Hepatocyte (in vitro differentiated cells): ENCODE data around the gene CALD1. TPM values are rescaled to one million over a fixed set of nuclear protein-coding genes. Genes with fewer than 3 reads are reported as not detected.

Experiments
- DNase-seq: peaks from one replicate; pipeline ENCODE4 v3.0.0-alpha.2; 2016; ENCODE audit warnings: low spot score
- H2AFZ ChIP-seq: fragments of 200-600 bp; sonication (generic); 2 replicates; pipeline ENCODE4 v1.6.0; 2016; ENCODE audit warnings: antibody characterized with exemption, mild to moderate bottlenecking
- H3K27ac ChIP-seq: fragments of 200-600 bp; sonication (generic); 2 replicates; pipeline ENCODE4 v1.5.1; 2016; ENCODE audit warnings: mild to moderate bottlenecking
- H3K27me3 ChIP-seq: fragments of 200-600 bp; sonication (generic); 2 replicates; pipeline ENCODE4 v1.6.1; 2016
- H3K36me3 ChIP-seq: fragments of 200-600 bp; sonication (generic); replicated peaks from 2 replicates; pipeline ENCODE4 v1.5.1; 2016; ENCODE audit warnings: low read depth; ENCODE audit not compliant: insufficient read depth
- H3K4me1 ChIP-seq: fragments of 200-600 bp; sonication (generic); 2 replicates; pipeline ENCODE4 v1.5.1; 2016; ENCODE audit warnings: mild to moderate bottlenecking, moderate library complexity; ENCODE audit not compliant: insufficient read depth
- H3K4me2 ChIP-seq: fragments of 200-600 bp; sonication (generic); 2 replicates; pipeline ENCODE4 v1.6.0; 2016
- H3K4me3 ChIP-seq: fragments of 200-600 bp; sonication (generic); 2 replicates; pipeline ENCODE4 v1.5.1; 2016; ENCODE audit warnings: mild to moderate bottlenecking
- H3K79me2 ChIP-seq: fragments of 200-600 bp; sonication (generic); 2 replicates; pipeline ENCODE4 v1.6.0; 2017; ENCODE audit warnings: mild to moderate bottlenecking
- H3K9me2 ChIP-seq: fragments of 200-600 bp; sonication (generic); replicated peaks from 2 replicates; pipeline ENCODE4 v1.6.0; 2017; ENCODE audit warnings: mild to moderate bottlenecking; ENCODE audit not compliant: insufficient read depth
- H3K9me3 ChIP-seq: fragments of 200-600 bp; sonication (generic); 2 replicates; pipeline ENCODE4 v1.5.1; 2016; ENCODE audit warnings: low read depth, mild to moderate bottlenecking
- H4K20me1 ChIP-seq: fragments of 200-600 bp; sonication (generic); 2 replicates; pipeline ENCODE4 v1.6.0; 2016; ENCODE audit warnings: mild to moderate bottlenecking; ENCODE audit not compliant: insufficient read depth, poor library complexity, severe bottlenecking
- EZH2 ChIP-seq: fragments of 200-600 bp; sonication (generic); IDR thresholded peaks from 2 replicates; pipeline ENCODE4 v1.6.1; 2016; ENCODE audit warnings: antibody characterized with exemption, mild to moderate bottlenecking, borderline replicate concordance
- EZH2phosphoT487 ChIP-seq: fragments of 200-600 bp; sonication (generic); IDR thresholded peaks from one replicate; pipeline ENCODE4 v1.6.1; 2018; ENCODE audit warnings: antibody characterized with exemption, mild to moderate bottlenecking, low read depth, moderate library complexity; ENCODE audit not compliant: unreplicated experiment, severe bottlenecking
- WGBS: methylation state at CpG from one replicate; pipeline ENCODE4 v1.1.6; 2016; ENCODE audit warnings: low lambda C conversion rate; ENCODE audit errors: missing lambda C conversion rate; 5-methylcytosine and 5-hydroxymethylcytosine counted together
- polyA plus RNA-seq: library from polyadenylated mRNA; unstranded; fragments of >200 nt; fragmentation: Nextera tagmentation; extraction: Ambion mirVana; gene quantifications from 2 replicates; pipeline ENCODE4 v1.2.1, GENCODE V29; 2016
- total RNA-seq: library from RNA; depleted of rRNA; stranded (reverse); fragments of >200 nt; gene quantifications from 2 replicates; pipeline ENCODE4 v1.2.3, GENCODE V29; 2014
- TF ChIP-seq, protein P1 (sequence below): fragments of 200-600 bp; sonication (generic); IDR thresholded peaks from 2 replicates; pipeline ENCODE4 v1.5.1; 2016; ENCODE audit warnings: antibody characterized with exemption, mild to moderate bottlenecking; ENCODE audit not compliant: poor library complexity

The CALD1 gene
- total and polyA plus RNA-seq, 2 experiments from 2014 or later: 207 to 333 TPM

GRCh38 chr7:134957005-134957404 lies 177.6 kb downstream of the CALD1 start:
- no peak for TF ChIP-seq EZH2phosphoT487
- TF ChIP-seq, protein P1, sequence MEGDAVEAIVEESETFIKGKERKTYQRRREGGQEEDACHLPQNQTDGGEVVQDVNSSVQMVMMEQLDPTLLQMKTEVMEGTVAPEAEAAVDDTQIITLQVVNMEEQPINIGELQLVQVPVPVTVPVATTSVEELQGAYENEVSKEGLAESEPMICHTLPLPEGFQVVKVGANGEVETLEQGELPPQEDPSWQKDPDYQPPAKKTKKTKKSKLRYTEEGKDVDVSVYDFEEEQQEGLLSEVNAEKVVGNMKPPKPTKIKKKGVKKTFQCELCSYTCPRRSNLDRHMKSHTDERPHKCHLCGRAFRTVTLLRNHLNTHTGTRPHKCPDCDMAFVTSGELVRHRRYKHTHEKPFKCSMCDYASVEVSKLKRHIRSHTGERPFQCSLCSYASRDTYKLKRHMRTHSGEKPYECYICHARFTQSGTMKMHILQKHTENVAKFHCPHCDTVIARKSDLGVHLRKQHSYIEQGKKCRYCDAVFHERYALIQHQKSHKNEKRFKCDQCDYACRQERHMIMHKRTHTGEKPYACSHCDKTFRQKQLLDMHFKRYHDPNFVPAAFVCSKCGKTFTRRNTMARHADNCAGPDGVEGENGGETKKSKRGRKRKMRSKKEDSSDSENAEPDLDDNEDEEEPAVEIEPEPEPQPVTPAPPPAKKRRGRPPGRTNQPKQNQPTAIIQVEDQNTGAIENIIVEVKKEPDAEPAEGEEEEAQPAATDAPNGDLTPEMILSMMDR: no peak
- no peak for TF ChIP-seq EZH2
- H3K27ac ChIP-seq: no peak overlapping the region
- H3K27me3 ChIP-seq: no peaks in the 10 kb centered on the region
- peaks cover 5% of the 10 kb centered on the region for H3K36me3 ChIP-seq
- no peak overlapping the region for H3K4me2 ChIP-seq
- no peak for DNase-seq
- no peaks in the 10 kb centered on the region for H3K9me2 ChIP-seq
- H3K4me1 ChIP-seq: no peaks in the 10 kb centered on the region
- WGBS: 94% methylated on average over 3 of the region's 3 CpGs
- no peak overlapping the region for H3K4me3 ChIP-seq
- no peak overlapping the region for H2AFZ ChIP-seq
- no peaks in the 10 kb centered on the region for H3K9me3 ChIP-seq
- H3K79me2 ChIP-seq: no peaks in the 10 kb centered on the region
- no peaks in the 10 kb centered on the region for H4K20me1 ChIP-seq

GRCh38 chr7:134959810-134960209 lies 180.4 kb downstream of the CALD1 start:
- Histone ChIP-seq H3K9me2 (no peaks in the 10 kb centered on the region), H2AFZ (no peak overlapping the region), H4K20me1 (no peaks in the 10 kb centered on the region), H3K9me3 (no peaks in the 10 kb centered on the region), H3K79me2 (no peaks in the 10 kb centered on the region), H3K4me1 (no peaks in the 10 kb centered on the region), H3K27ac (no peak overlapping the region), H3K4me2 (no peak overlapping the region), H3K36me3 (peaks cover 5% of the 10 kb centered on the region), H3K4me3 (no peak overlapping the region), H3K27me3 (no peaks in the 10 kb centered on the region)
- no peak for DNase-seq
- TF ChIP-seq EZH2phosphoT487 (no peak), EZH2 (no peak)
- TF ChIP-seq, protein P1: no peak
- WGBS: 97% methylated on average over 5 of the region's 5 CpGs

- no peaks in the 10 kb centered on the region for H3K79me2 ChIP-seq
- H3K9me2 ChIP-seq: no peaks in the 10 kb centered on the region
- TF ChIP-seq EZH2 (no peak), EZH2phosphoT487 (no peak)
- TF ChIP-seq, protein P1: no peak
- H2AFZ ChIP-seq: no peak overlapping the region
- no peak for DNase-seq
- H3K9me3 ChIP-seq: no peaks in the 10 kb centered on the region
- H3K4me1 ChIP-seq: no peaks in the 10 kb centered on the region
- H4K20me1 ChIP-seq: no peaks in the 10 kb centered on the region
- H3K27me3 ChIP-seq: no peaks in the 10 kb centered on the region
- H3K27ac ChIP-seq: peak overlapping the region; percentile 18
- no peak overlapping the region for H3K4me3 ChIP-seq
- peaks cover 5% of the 10 kb centered on the region for H3K36me3 ChIP-seq
- H3K4me2 ChIP-seq: no peak overlapping the region
Measured at GRCh38 chr7:134962270-134962780, 182.9 kb downstream of the CALD1 start.

- Histone ChIP-seq H3K9me2 (no peaks in the 10 kb centered on the region), H3K27me3 (no peaks in the 10 kb centered on the region), H3K79me2 (no peaks in the 10 kb centered on the region), H3K36me3 (peaks cover 5% of the 10 kb centered on the region), H4K20me1 (no peaks in the 10 kb centered on the region), H2AFZ (no peak overlapping the region), H3K9me3 (no peaks in the 10 kb centered on the region), H3K4me2 (peak overlapping the region; percentile 2), H3K4me1 (no peaks in the 10 kb centered on the region), H3K4me3 (no peak overlapping the region), H3K27ac (peak overlapping the region; percentile 18)
- DNase-seq: no peak
- TF ChIP-seq, protein P1: no peak
- TF ChIP-seq EZH2phosphoT487 (no peak), EZH2 (no peak)
- 62% methylated on average over 4 of the region's 4 CpGs for WGBS
Measured at GRCh38 chr7:134963036-134963435, 183.6 kb downstream of the CALD1 start.
